Hematopoietic multipotent progenitor cell treated with erythropoietin and hydrocortisone succinate and interleukin-3 and kit ligand, for 6 days (in vitro differentiated cells): ENCODE data around the gene ZNF697.
A peak's percentile ranks its signal among the peaks of the same experiment; 100 is the strongest.
"Not testable (repeated sequence)": the region's sequence is repeated elsewhere in the genome, so short reads cannot be mapped to it uniquely, and the experiment has no call there.

Experiments
- DNase-seq: peaks from one replicate; pipeline ENCODE4 v3.0.0-alpha.2; 2015

The ZNF697 gene

DNA sequence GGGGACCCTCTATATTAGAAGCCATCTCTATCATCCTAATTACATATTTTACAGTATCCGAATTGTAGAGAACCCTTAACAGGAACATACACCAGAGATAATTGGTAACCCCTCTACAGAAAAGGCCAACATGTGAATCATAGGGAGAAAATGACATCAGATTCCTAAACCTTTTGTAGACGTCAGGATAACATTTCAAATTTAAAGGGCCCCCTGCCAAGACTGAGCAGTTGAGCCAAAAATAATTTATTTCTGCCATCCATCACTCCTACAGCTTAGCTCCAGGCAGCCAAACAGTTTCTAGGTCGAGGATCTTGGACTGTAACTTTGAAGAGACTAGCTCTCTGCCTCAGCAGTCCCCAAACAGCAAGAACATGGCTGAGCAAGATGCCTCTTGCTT, 21.2 kb downstream of the ZNF697 start:
- no peak for DNase-seq

DNA sequence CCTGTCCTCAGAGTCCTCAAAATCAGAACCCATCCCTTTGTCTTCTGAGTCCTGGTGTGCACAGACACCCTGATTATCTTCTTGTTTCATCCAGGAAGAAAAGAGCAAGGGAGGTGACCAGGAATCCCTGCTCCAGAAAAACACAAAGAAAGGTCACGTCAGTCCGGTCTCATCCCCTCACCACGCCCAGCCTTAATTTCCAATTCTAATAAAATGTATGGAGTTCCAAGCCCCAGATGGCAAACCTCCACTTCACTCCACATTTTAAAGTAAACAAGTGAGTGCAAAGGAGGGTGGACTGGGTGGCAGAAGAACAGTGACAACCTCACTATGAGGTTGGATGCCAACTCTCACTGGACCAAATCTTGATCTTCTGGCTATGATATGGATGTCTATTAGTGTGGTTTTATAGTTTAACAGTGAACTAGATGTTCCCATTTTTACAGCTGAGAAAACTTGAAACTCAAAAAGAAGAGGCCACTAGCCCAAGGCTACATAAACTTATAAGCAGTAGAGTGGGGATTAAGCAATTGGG, 22.0 kb downstream of the ZNF697 start:
- no peak for DNase-seq

DNA sequence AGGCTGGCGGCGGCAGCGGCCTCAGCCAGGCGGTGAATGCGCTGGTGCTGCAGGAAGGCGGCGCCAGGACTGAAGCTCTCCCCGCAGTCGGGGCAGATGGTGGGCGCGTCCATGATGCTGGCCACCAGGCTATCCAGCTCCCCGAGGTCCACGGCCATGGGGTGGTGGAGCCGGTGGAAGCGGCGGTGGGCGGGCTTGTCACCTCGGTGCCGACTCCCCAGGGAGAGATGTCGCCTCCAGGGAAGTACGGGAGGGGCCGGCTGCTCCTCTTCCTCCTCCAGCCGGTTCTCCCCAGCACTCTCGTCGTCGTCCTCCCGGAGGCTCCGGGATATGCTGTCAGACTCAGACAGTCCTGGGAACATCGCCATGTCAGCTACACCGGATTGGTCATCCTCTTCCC, 24.4 kb downstream of the ZNF697 start:
- DNase-seq = no peak

DNA sequence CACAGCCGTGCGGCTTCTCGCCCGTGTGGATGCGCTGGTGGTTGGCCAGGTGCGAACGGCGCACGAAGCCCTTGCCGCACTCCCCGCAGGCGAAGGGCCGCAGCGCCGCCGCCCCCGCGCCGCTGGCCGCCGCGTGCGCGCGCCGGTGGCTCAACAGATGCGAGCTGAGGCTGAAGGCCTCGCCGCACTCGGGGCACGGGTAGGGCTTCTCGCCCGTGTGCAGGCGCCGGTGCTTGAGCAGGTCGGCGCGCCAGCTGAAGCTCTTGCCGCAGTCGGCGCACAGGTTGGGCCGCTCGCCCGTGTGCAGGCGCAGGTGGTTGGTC, 24.9 kb downstream of the ZNF697 start:
- no peak for DNase-seq

DNA sequence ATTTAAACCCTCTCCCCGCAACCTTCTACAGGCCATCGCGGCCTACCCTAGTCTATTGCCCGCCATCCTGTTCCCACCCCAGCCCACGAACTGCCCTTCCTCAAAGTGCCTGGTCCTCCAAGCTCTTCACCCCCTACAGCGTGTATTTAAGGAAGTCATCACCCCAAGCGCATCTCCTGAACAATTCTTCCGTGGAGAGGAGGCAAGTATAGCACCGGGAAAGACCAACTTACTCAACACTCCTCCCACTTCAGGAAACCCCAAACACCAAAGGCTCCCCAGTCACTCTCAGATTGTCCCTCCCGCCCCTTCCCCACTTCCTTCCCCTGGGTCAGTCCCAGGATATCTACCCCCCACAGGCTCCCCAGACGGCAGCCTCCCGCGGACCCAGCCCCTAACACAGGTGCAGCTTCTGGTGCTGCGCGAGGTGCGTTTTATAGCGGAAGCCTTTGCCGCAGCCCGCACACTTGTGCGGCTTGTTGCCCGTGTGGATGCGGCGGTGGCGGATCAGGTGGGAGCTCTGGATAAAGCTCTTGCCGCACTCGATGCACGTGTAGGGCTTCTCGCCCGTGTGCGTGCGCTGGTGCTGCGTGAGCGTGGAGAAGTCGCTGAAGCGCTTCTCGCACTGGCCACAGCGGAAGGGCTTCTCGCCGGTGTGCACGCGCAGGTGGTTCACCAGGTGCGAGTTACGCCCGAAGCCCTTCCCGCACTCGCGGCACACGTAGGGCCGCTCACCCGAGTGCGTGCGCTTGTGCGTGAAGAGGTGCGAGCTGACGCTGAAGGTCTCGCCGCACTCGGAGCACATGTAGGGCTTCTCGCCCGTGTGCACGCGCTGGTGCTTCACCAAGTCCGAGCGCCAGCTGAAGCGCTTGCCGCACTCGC, 25.5 kb downstream of the ZNF697 start:
- DNase-seq = no peak

DNA sequence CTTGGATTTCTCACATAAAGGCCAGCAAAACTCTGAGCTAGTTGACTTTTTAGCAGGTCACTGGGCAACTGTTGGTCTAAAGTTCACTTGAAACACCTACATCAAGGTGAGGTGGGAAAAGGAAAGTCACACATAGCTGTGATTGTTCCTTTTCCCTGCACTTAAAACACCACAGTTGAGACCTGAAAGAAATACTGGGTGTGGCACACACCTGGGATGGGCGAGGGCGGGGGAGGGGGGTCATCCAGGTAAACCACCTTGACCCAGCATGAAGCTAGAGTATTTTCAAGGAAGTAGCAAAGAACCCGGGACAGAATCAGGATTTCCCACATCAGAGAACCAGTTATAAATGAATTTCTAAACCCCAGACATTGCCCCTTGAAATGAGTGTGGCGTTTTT, 26.4 kb downstream of the ZNF697 start:
- no peak for DNase-seq

DNA sequence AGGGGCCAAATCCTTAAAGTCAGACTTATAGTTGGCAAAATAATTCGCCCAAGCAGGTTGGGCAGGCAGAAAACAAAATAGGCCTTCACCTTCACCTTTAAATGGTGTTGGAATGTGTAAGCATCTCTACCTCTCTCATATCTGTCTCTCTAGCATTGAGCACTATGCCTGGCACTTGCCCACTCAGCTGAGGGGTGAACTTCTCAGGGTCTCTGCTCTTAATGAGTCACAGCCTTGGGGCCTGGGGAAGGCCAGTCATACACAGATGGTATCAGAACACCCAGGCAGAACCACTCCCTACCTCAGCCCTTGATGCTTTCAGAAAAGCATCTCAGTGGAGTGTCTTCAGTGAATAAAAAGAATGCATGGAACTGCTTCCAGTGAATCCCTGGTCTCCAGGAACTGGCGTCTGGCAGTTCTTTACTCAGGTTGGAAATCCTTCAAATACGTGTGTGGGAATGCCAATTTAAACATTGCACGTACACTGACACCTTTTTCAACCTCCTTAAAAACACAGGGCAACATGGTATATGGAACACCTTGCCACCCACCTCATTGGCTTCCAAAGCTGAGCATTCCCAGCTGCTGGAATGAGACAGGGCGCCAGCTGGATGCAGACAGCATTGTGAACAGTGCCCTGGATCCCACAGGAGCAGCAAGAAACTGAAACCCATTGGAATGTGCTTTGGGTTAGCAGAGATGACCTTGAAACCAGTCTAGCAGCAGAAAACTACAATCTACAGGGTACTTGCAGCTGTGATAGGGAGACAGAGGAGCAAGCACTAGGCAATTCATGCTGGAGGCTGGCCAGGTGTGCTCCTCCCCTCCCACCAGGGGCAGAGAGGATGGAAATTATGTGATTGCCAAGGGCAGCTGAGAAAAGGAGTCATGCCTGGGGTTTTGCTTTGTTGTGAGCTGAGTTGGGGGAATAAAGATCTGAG, 30.0 kb downstream of the ZNF697 start:
- no peak for DNase-seq

DNA sequence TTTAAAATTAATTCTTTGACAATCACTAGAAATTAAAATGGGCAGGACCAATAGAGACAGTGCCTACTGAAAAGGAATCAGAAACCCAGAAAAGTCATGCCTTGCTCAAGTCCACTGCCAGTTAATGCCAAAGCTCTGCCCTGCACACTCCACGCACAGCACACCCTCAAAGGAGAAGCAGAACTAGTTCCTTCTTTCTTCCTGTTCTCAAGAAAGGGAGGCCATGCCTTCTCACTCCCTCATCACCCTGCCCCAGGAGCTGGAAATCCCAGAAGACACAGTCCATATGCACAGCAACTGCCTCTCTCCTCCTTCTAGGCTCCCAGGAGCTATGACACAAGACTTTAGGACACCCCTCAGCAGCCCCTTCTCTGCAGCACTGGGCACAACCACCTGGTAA, 31.3 kb downstream of the ZNF697 start:
- not testable (repeated sequence) for DNase-seq

DNA sequence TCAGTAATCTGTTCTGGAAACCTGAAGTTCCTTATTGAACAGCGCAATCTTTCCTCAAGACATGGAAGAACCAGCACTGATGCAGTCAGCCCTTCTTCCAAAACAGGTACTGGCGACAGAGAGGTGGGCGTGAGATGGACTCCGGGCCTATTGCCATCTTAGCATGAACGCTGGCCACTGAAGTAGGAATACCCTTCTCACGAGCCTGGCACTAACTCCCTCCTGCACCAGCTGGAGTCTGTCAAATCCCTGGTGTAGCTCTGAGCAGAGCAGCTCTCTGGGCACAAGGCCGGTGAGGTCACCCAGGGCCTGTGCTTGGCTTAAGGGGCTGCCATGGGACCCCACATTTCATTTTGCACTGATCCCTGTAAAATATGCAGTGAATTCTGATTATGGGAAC, 33.0 kb downstream of the ZNF697 start:
- not testable (repeated sequence) for DNase-seq

DNA sequence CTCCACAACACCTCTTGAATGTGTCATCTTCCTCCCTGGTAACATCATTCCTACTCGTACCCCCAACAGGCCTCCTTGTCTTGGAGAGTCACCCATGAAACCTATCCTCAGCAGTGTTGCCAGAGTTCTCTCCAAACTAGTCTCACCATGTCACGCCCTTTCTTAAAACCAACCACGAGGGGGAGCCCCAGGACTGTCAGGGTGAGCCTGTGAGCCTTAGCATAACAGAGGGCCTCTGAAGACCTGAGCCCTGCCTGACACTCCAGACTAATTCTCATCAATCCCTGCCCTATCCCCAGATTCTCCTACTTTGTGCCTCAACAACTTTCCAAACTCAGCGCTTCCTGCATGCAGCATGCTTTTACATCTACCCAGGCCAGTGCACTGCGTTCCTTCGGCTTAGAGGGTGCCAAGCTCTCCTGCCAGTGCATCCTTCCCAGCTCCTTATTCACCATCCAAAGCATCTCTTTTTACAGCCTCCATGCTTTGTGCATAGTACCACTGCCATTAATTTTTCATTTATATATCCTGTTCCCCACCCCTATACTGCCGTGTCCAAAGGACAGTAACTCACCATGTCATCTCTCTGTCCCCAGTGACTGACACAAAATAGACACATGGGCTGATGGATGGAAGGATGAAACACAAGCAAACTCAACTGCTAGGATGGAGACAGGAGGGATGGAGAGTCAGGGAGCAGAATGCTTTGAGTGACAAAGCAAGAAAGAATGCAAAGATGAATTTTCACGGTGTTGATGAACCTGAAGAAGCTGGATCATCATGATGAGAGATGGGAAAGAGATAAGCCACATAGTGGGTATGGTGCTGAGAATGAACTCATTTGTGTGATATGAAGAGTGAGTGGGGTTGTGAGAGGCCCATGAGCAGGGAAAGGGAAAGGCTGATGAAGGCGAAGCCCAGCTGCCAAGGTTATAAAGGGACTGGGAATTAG, 34.0 kb downstream of the ZNF697 start:
- DNase-seq = peak; percentile 92

DNA sequence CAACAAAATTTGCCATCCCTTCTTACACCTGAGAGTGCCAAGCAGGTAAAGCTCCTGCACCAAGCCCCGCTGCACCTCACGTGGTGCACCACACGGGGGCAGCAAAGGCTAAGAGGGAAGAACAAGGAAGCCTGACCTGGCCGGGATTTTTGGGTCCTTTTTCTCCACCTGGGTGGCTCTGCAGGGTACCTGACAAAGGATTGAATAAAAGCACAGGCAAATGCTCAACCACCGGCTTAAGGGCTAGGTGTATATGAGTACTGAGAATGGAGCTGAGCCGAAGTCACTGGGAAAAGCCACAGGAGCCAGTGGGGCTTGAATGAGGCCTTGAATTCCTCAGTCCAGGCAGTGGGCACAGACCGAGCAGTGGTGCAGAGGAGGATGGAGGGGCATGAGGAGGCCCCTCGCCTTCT, 36.4 kb downstream of the ZNF697 start:
- DNase-seq = peak; percentile 75

DNA sequence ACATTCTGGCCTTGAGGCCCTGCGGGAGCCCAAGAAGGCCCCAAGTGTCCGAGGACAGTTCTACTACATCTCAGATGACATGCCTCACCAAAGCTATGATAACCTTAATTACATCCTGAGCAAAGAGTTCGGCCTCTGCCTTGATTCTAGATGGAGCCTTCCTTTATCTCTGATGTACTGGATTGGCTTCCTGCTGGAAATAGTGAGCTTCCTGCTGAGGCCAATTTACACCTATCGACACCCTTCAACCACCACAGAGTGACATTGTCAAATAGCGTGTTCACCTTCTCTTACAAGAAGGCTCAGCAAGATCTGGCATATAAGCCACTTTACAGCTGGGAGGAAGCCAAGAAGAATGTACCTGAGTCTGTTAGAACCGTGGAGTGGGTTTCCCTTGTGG, 39.2 kb downstream of the ZNF697 start:
- DNase-seq = not testable (repeated sequence)

DNA sequence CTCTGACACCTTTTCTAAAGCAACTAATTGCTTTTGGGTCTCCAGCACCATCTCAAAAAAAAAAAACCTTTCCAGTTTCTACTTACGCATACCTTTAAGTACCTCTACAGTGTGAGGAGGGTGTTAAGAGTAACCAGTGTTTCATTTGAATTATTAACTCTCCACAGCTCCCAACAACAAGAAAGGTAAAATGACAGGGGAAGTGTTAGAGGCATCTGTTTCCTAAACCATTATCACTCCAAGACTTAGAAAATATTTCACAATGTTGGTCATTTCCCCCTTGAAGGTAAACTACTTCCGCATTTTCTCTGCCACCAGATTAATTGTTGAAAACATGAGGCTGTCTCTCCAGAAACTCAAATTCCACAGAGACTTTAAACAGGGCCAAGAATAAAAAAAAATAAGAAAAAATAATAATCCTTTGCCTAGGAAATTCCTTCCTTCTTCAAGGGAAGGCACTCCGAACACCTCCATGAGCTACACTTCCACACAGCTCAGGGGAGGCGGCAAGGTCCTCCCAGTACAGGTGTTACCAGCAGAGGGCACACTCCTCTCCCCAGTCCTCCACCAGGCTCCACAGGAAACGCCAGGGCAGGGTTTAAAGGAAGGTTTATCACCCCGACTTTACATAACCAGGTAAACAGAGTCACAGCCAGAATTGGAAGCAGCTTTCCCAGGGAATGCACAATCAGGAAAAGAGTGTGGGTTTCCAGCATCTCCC, 40.8 kb downstream of the ZNF697 start:
- peak; percentile 17 for DNase-seq

DNA sequence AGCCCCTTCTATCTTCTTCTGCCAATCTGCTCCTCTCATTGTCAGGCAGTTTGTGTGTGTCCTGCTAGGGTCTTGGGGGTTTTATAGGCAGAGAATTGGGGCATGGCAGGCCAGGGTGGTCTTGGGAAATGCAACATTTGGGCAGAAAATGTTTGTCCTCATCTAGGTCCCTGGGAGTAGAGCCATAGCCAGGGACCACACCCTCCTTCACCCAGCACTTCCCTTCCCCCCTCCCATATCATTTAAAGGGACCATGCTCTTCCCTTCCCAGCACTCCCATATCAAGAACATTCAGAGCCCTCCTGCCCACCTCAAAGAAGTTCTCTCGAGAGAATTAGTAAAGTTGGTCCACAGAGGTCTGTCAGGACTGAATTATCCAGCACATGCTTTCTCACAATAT, 41.7 kb downstream of the ZNF697 start:
- DNase-seq = no peak

DNA sequence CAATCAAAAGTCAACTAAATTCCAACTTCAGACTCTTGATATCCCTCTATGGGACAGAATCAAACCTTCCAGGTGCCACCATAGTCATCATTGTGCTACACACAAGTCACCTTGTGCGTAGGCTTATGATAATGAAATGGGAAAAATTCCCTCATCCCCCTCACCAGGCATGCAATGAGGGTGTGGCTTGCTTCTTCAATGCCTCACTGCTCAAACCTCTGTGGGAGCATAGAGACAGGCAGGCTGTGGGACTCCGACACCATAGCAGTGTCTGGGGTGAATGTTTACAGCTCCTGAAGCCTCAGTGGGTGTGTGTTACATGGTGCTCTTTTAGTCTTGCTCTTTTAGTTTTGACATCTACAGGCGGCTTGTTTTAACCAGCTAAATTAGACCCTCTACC, 42.4 kb downstream of the ZNF697 start:
- no peak for DNase-seq

DNA sequence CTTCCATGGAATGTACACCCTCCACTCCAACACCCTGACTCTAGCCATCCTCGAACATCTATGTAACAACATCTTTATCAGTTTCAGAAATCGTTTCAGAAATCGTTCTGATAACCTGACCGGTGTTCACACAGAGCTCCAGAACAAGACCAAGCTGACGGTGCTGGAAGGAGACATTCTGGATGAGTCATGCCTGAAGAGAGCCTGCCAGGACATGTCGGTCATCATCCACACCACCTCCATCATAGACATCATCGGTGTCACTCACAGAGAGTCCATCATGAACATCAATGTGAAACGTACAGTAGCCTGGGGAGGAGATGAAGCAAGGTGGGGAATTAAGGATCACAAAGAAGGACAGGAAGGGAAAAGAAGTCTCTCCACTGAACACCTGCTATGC, 43.0 kb downstream of the ZNF697 start:
- DNase-seq = not testable (repeated sequence)

DNA sequence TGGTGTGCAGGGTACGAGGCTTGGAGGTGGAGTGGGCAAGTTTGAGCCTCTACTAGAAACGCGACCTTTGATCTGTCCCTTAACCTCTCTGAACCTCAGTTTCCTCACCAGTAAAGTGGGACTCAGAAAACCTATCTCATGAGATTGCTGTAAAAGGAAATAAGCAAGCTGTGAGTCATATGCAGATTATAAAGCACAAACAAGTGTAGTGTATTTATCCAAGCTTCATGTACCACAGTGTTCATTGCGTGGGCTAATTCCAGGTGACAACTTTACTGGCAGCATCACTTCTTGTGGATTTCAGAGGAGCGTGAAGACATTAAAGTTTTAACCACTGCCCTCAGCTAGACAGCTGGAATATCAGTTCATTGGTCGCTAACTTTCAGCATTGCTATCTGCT, 44.4 kb downstream of the ZNF697 start:
- no peak for DNase-seq

DNA sequence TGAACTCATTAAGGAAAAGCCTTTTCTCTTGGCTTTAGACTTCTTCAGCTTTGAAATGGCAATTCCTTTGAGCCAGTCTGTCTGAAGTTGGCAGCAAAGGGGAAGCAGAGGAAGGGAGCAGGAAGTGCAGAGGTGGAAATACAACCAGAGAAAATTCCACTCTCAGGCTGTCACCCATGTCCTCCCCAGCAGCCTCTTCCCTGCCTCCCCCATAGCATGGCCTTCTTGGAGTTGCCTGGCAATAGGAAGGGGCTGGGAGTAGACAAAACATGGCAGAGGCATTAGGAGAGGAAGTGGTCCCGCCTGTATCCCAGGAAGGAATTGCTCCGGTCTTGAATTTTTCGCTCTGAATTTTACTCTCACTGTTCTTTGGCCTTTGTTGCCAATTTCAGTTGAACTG, 44.8 kb downstream of the ZNF697 start:
- DNase-seq = not testable (repeated sequence)

DNA sequence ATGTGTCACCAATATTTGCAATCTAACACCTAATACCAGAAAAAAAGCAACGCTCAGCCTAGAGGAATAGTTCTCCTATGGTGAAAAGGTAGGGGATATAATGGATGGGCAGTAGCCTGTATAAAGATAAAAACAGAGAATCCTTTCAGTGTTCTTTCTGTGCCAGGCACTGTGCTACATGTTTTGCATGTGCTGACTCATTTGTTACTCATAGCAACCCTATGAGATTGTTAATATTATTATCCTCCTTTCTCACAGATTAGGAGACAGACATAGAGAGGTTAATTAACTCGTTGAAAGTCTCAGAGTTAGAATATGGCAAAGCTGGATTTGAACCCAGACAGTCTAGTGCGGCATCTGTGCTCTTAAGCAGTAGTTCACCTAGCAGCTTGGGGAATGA, 45.3 kb downstream of the ZNF697 start:
- DNase-seq = not testable (repeated sequence)

DNA sequence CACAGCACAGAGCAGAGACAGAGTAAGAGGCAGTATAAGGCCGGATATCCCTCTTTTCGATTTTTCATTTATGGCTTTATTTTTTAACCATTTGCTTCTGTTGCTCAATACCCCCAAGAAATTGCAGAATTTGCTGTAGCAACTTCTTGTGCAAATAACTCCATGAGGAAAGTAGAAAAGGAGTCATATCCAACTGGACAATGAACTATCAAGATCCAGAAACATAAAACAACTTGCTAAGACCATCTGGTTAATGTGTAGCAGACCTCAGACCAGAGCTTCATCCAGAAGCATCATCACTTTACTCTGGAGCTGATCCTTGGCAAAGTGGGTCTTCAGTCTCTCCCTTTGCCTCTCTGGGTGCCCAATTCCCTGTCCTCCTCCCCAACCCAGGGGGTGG, 45.9 kb downstream of the ZNF697 start:
- DNase-seq = no peak

DNA sequence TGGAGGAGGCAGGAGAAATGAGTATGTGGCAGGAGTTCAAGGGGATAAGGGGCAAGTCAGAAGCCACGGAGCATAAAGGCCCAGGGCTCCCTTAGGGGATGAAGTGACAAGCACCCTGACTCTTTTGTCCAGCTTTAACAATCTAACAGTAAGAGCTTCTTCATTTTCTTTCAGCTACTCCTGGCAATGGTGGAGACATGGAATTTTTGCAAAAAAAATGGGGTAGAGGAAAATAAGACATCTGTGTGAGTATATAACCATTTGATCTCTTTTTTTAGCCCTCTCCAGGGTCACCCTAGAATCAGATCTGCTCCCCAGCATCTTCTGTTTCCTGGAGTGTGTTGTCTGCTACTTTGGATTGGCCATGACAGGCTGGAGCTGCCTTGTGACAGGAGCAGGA, 47.1 kb downstream of the ZNF697 start:
- DNase-seq = no peak

DNA sequence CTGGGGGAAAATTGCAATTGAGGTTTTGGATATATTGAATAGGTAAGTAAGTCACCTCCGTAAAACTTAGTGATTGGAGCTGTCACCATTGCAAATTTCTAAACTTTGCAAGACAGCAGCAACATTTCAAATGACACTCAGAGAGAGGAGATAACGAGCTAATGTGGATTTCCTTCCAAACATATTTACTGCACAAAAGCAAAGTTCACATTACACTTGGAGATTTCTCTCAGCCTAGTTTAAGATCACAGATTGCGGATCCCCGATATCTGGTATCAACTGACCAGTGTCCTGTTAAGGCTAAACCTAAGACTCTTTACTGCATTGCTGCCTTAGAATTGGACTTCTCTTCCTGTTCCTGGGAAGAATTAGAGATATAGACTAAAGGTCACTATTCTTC, 47.5 kb downstream of the ZNF697 start:
- DNase-seq = no peak
